WTC11 (cell line): ENCODE results near the gene PRPF6. TPM values are rescaled to one million over a fixed set of nuclear protein-coding genes. Genes with fewer than 3 reads are reported as not detected.

Source experiments
- ATAC-seq: fragments of 200-7000 bp; cut with Tn5 transposase; 2 replicates; pipeline ENCODE4 v1.10.0; 2021; ENCODE audit warnings: mild to moderate bottlenecking, moderate library complexity
- CTCF ChIA-PET: fragments of 300-600 bp; sonication (Branson Sonifier 250); formaldehyde crosslinking; loops from one replicate; lab custom pipeline; 2021; ENCODE audit warnings: antibody characterized with exemption; lab: Charles Lee
- POLR2A ChIA-PET: fragments of 350-600 bp; sonication (Branson Sonifier 250); formaldehyde crosslinking; loops from one replicate; lab custom pipeline; 2021; ENCODE audit warnings: antibody characterized with exemption; lab: Charles Lee
- DNase-seq: peaks from one replicate; pipeline ENCODE4 v3.0.0; 2021; ENCODE audit warnings: low spot score
- H3K27ac Mint-ChIP-seq: 2 replicates; pipeline ENCODE4 v1.8.0; 2021; ENCODE audit warnings: mixed read lengths
- H3K27me3 Mint-ChIP-seq: 2 replicates; pipeline ENCODE4 v1.8.0; 2021; ENCODE audit warnings: low read depth, mild to moderate bottlenecking, moderate library complexity, mixed read lengths
- H3K36me3 Mint-ChIP-seq: 2 replicates; pipeline ENCODE4 v1.8.0; 2021; ENCODE audit warnings: mixed read lengths
- H3K4me1 Mint-ChIP-seq: 2 replicates; pipeline ENCODE4 v1.8.0; 2022; ENCODE audit warnings: mixed read lengths
- H3K4me3 Mint-ChIP-seq: 2 replicates; pipeline ENCODE4 v1.8.0; 2021; ENCODE audit warnings: mild to moderate bottlenecking, moderate library complexity, mixed read lengths
- H3K9me3 Mint-ChIP-seq: 2 replicates; pipeline ENCODE4 v1.8.0; 2021; ENCODE audit warnings: mixed read lengths
- CTCF ChIP-seq: fragments of 200-600 bp; IDR thresholded peaks from 2 replicates; pipeline ENCODE4 v1.8.0; 2022; ENCODE audit warnings: antibody characterized with exemption
- ESRRA ChIP-seq: sonication (generic); formaldehyde crosslinking; IDR thresholded peaks from 2 replicates; pipeline ENCODE4 v1.8.1; 2022; ENCODE audit warnings: mild to moderate bottlenecking, missing genetic modification reagents, borderline replicate concordance
- GTF2I ChIP-seq: fragments of 250-450 bp; sonication (Bioruptor Pico); conservative IDR thresholded peaks from 2 replicates; pipeline ENCODE4 v1.4.0; 2021; ENCODE audit warnings: mild to moderate bottlenecking
- JAZF1 ChIP-seq: fragments of 250-450 bp; sonication (Bioruptor Pico); IDR thresholded peaks from 2 replicates; pipeline ENCODE4 v1.9.0; 2021; ENCODE audit warnings: moderate library complexity, mild to moderate bottlenecking, inconsistent platforms
- OVOL2 ChIP-seq: fragments of 250-450 bp; sonication (Bioruptor Pico); IDR thresholded peaks from 2 replicates; pipeline ENCODE4 v1.9.0; 2021; ENCODE audit warnings: mild to moderate bottlenecking, borderline replicate concordance
- PRRX2 ChIP-seq: fragments of 250-450 bp; sonication (Bioruptor Pico); IDR thresholded peaks from 2 replicates; pipeline ENCODE4 v1.8.0; 2021; ENCODE audit warnings: mild to moderate bottlenecking
- TEAD1 ChIP-seq: sonication (generic); formaldehyde crosslinking; IDR thresholded peaks from 2 replicates; pipeline ENCODE4 v1.8.0; 2022; ENCODE audit warnings: mild to moderate bottlenecking, missing genetic modification reagents
- TEAD4 ChIP-seq: sonication (generic); formaldehyde crosslinking; IDR thresholded peaks from 2 replicates; pipeline ENCODE4 v1.8.0; 2022; ENCODE audit warnings: mild to moderate bottlenecking, missing genetic modification reagents
- TP53 ChIP-seq: sonication (generic); formaldehyde crosslinking; IDR thresholded peaks from 2 replicates; pipeline ENCODE4 v1.8.1; 2023; ENCODE audit warnings: mild to moderate bottlenecking, missing genetic modification reagents
- ZNF396 ChIP-seq: fragments of 250-450 bp; sonication (Bioruptor Pico); IDR thresholded peaks from 2 replicates; pipeline ENCODE4 v1.8.0; 2021; ENCODE audit warnings: mild to moderate bottlenecking, moderate library complexity, borderline replicate concordance
- ZNF416 ChIP-seq: fragments of 250-450 bp; sonication (Bioruptor Pico); IDR thresholded peaks from 2 replicates; pipeline ENCODE4 v1.9.0; 2021; ENCODE audit warnings: mild to moderate bottlenecking, inconsistent platforms
- ZNF425 ChIP-seq: fragments of 250-450 bp; sonication (Bioruptor Pico); conservative IDR thresholded peaks from 2 replicates; pipeline ENCODE4 v1.9.0; 2021; ENCODE audit warnings: mild to moderate bottlenecking
- total RNA-seq: library from RNA; stranded (reverse); gene quantifications from 3 replicates; pipeline ENCODE4 v1.2.3, GENCODE V29; 2021
- TF ChIP-seq, protein P1 (sequence below): sonication (generic); formaldehyde crosslinking; IDR thresholded peaks from 2 replicates; pipeline ENCODE4 v1.8.1; 2023; ENCODE audit warnings: mild to moderate bottlenecking, missing genetic modification reagents, moderate library complexity
- TF ChIP-seq, protein P2 (sequence below): sonication (generic); formaldehyde crosslinking; IDR thresholded peaks from 2 replicates; pipeline ENCODE4 v1.8.0; 2023; ENCODE audit warnings: missing genetic modification reagents
- TF ChIP-seq, protein P3 (sequence below): sonication (generic); formaldehyde crosslinking; IDR thresholded peaks from 2 replicates; pipeline ENCODE4 v1.8.0; 2022; ENCODE audit warnings: mild to moderate bottlenecking, missing genetic modification reagents
- TF ChIP-seq, protein P4 (sequence below): sonication (generic); formaldehyde crosslinking; conservative IDR thresholded peaks from 2 replicates; pipeline ENCODE4 v1.8.1; 2022; ENCODE audit warnings: mild to moderate bottlenecking, missing genetic modification reagents
- TF ChIP-seq, protein P5 (sequence below): sonication (generic); formaldehyde crosslinking; IDR thresholded peaks from 2 replicates; pipeline ENCODE4 v1.8.0; 2023; ENCODE audit warnings: mild to moderate bottlenecking, missing genetic modification reagents
- TF ChIP-seq, protein P6 (sequence below): sonication (generic); formaldehyde crosslinking; IDR thresholded peaks from 2 replicates; pipeline ENCODE4 v1.8.0; 2022; ENCODE audit warnings: mild to moderate bottlenecking, missing genetic modification reagents

PRPF6 gene
- total RNA-seq, 1 experiment from 2014 or later: 79.4 TPM

DNA sequence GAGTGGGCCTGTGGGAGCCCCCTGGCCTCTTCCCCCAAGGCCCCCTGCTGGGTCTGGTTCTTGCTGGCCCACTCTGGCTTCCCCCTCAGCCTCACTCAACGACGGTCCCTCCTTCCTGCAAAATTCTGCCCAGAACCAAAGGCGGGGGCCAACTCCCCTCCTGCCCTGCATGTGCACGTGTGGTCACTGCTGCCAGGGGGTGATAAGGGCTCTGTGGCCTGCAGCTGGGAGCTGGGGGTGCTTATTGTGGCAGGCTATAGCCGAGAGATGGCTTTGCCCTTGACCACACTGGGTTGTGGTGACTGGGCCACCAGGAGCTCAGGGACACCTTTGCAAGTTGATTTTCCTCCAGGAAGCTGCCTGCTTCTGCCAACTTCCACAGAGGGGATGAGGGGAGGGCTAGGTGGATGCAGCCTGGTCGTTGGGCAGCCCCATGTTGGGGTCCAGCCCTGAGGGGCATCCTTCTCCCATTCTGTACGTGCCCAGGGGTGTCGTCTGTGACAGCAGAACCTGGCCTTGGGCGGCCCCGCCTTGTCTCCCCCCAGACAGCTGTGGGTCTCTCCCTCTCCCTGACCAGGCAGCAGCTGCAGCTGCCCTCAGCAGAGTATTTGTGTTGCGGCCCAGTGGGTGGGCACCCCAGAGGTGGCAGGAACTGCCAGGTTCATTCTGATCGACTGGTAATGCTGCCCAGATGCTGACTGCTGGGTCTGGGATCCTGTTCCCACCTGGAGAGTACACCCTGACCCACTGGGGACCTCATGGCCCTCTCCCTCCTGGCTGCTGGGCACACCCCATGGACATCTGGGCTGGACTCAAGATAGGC is 87.7 kb downstream of the PRPF6 start (continued):
- TF ChIP-seq, protein P1, sequence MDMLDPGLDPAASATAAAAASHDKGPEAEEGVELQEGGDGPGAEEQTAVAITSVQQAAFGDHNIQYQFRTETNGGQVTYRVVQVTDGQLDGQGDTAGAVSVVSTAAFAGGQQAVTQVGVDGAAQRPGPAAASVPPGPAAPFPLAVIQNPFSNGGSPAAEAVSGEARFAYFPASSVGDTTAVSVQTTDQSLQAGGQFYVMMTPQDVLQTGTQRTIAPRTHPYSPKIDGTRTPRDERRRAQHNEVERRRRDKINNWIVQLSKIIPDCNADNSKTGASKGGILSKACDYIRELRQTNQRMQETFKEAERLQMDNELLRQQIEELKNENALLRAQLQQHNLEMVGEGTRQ: no peak
- no peak for TF ChIP-seq TEAD4

GRCh38 chr20:64069209-64069613 is 88.3 kb downstream of the PRPF6 start:
- H3K4me1 Mint-ChIP-seq: peaks cover 21% of the 10 kb centered on the region
- no peak overlapping the region for H3K4me3 Mint-ChIP-seq
- TF ChIP-seq, protein P2, sequence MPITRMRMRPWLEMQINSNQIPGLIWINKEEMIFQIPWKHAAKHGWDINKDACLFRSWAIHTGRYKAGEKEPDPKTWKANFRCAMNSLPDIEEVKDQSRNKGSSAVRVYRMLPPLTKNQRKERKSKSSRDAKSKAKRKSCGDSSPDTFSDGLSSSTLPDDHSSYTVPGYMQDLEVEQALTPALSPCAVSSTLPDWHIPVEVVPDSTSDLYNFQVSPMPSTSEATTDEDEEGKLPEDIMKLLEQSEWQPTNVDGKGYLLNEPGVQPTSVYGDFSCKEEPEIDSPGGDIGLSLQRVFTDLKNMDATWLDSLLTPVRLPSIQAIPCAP: no peak
- TF ChIP-seq TEAD1 (no peak), ESRRA (CRISPR knock-in tag) (no peak), JAZF1 (CRISPR knock-in tag) (no peak), GTF2I (CRISPR knock-in tag) (no peak), ZNF425 (CRISPR knock-in tag) (no peak), ZNF416 (CRISPR knock-in tag) (no peak), TP53 (CRISPR knock-in tag) (no peak), ZNF396 (CRISPR knock-in tag) (no peak), OVOL2 (no peak), PRRX2 (CRISPR knock-in tag) (no peak), CTCF (no peak)
- TF ChIP-seq, protein P3, sequence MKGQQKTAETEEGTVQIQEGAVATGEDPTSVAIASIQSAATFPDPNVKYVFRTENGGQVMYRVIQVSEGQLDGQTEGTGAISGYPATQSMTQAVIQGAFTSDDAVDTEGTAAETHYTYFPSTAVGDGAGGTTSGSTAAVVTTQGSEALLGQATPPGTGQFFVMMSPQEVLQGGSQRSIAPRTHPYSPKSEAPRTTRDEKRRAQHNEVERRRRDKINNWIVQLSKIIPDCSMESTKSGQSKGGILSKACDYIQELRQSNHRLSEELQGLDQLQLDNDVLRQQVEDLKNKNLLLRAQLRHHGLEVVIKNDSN (CRISPR knock-in tag): no peak
- TF ChIP-seq, protein P4, sequence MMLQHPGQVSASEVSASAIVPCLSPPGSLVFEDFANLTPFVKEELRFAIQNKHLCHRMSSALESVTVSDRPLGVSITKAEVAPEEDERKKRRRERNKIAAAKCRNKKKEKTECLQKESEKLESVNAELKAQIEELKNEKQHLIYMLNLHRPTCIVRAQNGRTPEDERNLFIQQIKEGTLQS (CRISPR knock-in tag): no peak
- TF ChIP-seq, protein P5, sequence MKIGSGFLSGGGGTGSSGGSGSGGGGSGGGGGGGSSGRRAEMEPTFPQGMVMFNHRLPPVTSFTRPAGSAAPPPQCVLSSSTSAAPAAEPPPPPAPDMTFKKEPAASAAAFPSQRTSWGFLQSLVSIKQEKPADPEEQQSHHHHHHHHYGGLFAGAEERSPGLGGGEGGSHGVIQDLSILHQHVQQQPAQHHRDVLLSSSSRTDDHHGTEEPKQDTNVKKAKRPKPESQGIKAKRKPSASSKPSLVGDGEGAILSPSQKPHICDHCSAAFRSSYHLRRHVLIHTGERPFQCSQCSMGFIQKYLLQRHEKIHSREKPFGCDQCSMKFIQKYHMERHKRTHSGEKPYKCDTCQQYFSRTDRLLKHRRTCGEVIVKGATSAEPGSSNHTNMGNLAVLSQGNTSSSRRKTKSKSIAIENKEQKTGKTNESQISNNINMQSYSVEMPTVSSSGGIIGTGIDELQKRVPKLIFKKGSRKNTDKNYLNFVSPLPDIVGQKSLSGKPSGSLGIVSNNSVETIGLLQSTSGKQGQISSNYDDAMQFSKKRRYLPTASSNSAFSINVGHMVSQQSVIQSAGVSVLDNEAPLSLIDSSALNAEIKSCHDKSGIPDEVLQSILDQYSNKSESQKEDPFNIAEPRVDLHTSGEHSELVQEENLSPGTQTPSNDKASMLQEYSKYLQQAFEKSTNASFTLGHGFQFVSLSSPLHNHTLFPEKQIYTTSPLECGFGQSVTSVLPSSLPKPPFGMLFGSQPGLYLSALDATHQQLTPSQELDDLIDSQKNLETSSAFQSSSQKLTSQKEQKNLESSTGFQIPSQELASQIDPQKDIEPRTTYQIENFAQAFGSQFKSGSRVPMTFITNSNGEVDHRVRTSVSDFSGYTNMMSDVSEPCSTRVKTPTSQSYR: no peak
- TF ChIP-seq, protein P6, sequence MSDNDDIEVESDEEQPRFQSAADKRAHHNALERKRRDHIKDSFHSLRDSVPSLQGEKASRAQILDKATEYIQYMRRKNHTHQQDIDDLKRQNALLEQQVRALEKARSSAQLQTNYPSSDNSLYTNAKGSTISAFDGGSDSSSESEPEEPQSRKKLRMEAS (CRISPR knock-in tag): no peak
- TF ChIP-seq, all 79 proteins: peak for 0
- H3K27me3 Mint-ChIP-seq: no peaks in the 10 kb centered on the region; the same call in 1 of the 2 replicates
- CTCF ChIA-PET: interaction anchor here (1.0 to 2.2 kb wide), 8 partner anchors 10 to 51 kb away, joined by 3 to 16 read pairs (median 6); partner anchors contain the start of gene LKAAEAR1
- POLR2A ChIA-PET: interaction anchor here (1.5 kb wide), 1 partner anchor 51 kb away, joined by 6 read pairs; no protein-coding TSS in a partner anchor
- H3K27ac Mint-ChIP-seq: no peak overlapping the region
- H3K9me3 Mint-ChIP-seq: no peaks in the 10 kb centered on the region
- no peaks in the 10 kb centered on the region for H3K36me3 Mint-ChIP-seq
- DNase-seq: no peak
- no peak for ATAC-seq
